ENCODE results near the gene C10orf67.

Gene C10orf67

DNA sequence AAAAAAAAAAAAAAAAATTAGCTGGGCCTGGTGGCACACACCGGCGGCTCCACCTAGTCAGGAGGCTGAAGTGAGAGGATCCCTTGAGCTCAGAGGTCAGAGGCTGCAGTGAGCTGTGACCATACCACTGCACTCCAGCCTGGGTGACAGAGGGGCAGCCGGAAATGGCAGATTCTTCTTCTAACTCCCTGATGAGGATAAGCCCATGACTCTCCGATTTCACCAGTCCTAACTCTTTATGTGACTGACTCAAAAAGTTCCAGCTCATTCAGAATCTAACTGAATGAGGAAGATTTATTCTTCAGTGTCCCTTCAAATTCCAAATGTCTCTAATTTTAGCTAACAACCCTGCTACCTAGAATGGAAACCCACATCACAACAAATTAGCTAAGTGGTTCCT lies 4.2 kb downstream of the C10orf67 start:
- Histone ChIP-seq H3K4me1 (ENCODE audit: control insufficient read depth in 1 of 2, insufficient read depth in 1 of 2, low read depth in 1 of 2, low read length in 1 of 2) (peaks cover 4 to 5% of the 10 kb centered on the region in 2 experiments), H3K36me3 (no peaks in the 10 kb centered on the region), H3K9me3 (no peaks in the 10 kb centered on the region), H3K27me3 (peaks cover 73% of the 10 kb centered on the region), H3K27ac (no peak overlapping the region), H3K4me3 (ENCODE audit: low read depth in 1 of 2, low read length in 1 of 2) (no peak overlapping the region)
- TF ChIP-seq CTCF (IDR thresholded peaks at IDR 0.05), result no peak

DNA sequence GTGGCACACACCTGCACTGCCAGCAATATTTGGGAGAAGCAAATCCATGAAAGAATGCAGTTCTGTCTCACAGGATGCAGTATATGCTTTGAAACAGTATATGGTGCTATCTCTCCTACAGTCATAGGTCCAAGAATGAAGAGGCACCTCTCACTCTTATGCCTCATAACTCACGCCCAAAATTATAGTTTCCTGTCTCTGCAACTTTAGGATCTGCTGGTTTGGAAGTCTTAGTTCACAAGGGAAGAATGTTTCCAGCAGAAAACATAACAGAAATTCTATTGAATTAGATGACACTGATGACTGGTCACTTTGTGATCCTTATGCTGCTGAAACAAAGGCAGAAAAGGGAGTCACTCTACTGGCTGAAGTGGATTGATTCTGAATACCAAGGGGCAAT lies 5.7 kb downstream of the C10orf67 start:
- no peaks in the 10 kb centered on the region for H3K9me3 ChIP-seq
- H3K27me3 ChIP-seq, result peaks cover 61% of the 10 kb centered on the region
- H3K36me3 ChIP-seq, result no peaks in the 10 kb centered on the region
- no peak for TF ChIP-seq CTCF (IDR thresholded peaks at IDR 0.05)
- no peak overlapping the region for H3K4me3 ChIP-seq (ENCODE audit: low read depth in 1 of 2, low read length in 1 of 2)
- no peaks in the 10 kb centered on the region for H3K4me1 ChIP-seq (ENCODE audit: control insufficient read depth in 1 of 2, insufficient read depth in 1 of 2, low read depth in 1 of 2, low read length in 1 of 2)
- no peak overlapping the region for H3K27ac ChIP-seq

GRCh38 chr10:23338155-23338828 lies 6.3 kb downstream of the C10orf67 start:
- H3K27me3 ChIP-seq, result peaks cover 55% of the 10 kb centered on the region
- no peaks in the 10 kb centered on the region for H3K9me3 ChIP-seq
- H3K4me1 ChIP-seq (ENCODE audit: control insufficient read depth in 1 of 2, insufficient read depth in 1 of 2, low read depth in 1 of 2, low read length in 1 of 2), result no peaks in the 10 kb centered on the region
- TF ChIP-seq CTCF (IDR thresholded peaks at IDR 0.05), result no peak
- H3K36me3 ChIP-seq, result no peaks in the 10 kb centered on the region
- no peak overlapping the region for H3K27ac ChIP-seq
- H3K4me3 ChIP-seq (ENCODE audit: low read depth in 1 of 2, low read length in 1 of 2), result no peak overlapping the region

DNA sequence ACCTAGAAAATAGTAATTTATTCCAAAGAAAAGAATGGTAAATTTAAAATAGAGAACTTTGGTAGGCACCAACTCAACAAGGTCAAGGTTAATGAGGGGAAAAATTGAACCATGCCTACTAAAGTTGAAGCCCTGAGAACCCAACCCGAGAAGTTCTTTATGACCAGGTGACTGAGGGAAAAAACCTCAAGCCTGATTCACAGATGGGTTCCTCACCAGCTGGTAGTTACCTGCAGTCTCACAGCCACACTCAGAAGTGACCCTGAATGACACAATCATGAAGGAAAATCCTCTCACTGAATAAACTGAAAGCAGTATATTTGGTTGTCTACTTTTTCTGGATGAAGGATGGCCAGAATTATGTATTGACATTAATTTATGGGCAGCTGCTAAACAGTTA lies 7.0 kb downstream of the C10orf67 start:
- H3K9me3 ChIP-seq, result no peaks in the 10 kb centered on the region
- no peak overlapping the region for H3K27ac ChIP-seq
- no peak for TF ChIP-seq CTCF (IDR thresholded peaks at IDR 0.05)
- H3K36me3 ChIP-seq, result no peaks in the 10 kb centered on the region
- peaks cover 48% of the 10 kb centered on the region for H3K27me3 ChIP-seq
- H3K4me1 ChIP-seq (ENCODE audit: control insufficient read depth in 1 of 2, insufficient read depth in 1 of 2, low read depth in 1 of 2, low read length in 1 of 2), result no peaks in the 10 kb centered on the region
- no peak overlapping the region for H3K4me3 ChIP-seq (ENCODE audit: low read depth in 1 of 2, low read length in 1 of 2)

DNA sequence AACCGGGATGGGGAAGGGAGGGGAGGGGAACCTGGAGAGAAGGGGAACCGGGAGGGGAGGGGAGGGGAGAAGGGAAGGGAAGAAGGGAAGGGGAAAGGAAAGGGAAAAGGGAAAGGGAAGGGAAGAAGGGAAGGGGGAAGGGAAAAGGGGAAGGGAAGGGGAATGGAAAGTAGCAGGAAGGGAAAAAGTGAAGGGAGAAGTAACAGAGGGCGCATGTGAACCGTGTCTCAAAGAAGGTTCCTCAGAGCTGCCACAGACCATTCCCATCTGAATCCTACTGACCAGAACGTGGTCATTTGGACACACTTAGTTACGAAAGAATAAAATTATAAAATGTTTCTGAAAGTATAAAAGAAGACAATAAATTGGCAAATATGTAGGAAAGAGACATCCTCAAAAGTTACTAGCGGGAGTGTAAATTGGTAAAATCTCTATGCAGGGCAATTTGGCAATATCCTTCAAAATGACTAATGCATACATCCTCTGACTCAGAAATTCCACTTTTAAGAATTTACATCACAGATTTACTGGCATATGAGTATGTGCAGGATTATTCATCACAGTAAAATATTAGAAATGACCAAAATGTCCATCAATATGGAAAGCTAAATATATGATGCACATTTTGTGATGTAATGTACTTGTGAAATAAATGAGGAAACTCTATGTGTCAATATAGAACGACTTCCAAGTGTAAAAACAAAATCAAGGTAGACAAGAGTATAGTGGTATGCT lies 12.9 kb downstream of the C10orf67 start:
- Histone ChIP-seq H3K9me3 (no peaks in the 10 kb centered on the region), H3K4me1 (ENCODE audit: control insufficient read depth in 1 of 2, insufficient read depth in 1 of 2, low read depth in 1 of 2, low read length in 1 of 2) (peaks cover 0 to 3% of the 10 kb centered on the region in 2 experiments), H3K27ac (no peak overlapping the region), H3K27me3 (peaks cover 3% of the 10 kb centered on the region), H3K4me3 (ENCODE audit: low read depth in 1 of 2, low read length in 1 of 2) (no peak overlapping the region), H3K36me3 (no peaks in the 10 kb centered on the region)
- TF ChIP-seq CTCF (IDR thresholded peaks at IDR 0.05), result no peak

Data from neutrophil (primary cell).